COLO668 (cell line): Measurements from ENCODE around the gene IFT43.
"Not testable (repeated sequence)": the region's sequence is repeated elsewhere in the genome, so short reads cannot be mapped to it uniquely, and the experiment has no call there.

Experiments
- DNase-seq: peaks from one replicate; lab custom pipeline; 2025; ENCODE audit not compliant: unreplicated experiment; lab: John Stamatoyannopoulos, UW

The IFT43 gene

DNA sequence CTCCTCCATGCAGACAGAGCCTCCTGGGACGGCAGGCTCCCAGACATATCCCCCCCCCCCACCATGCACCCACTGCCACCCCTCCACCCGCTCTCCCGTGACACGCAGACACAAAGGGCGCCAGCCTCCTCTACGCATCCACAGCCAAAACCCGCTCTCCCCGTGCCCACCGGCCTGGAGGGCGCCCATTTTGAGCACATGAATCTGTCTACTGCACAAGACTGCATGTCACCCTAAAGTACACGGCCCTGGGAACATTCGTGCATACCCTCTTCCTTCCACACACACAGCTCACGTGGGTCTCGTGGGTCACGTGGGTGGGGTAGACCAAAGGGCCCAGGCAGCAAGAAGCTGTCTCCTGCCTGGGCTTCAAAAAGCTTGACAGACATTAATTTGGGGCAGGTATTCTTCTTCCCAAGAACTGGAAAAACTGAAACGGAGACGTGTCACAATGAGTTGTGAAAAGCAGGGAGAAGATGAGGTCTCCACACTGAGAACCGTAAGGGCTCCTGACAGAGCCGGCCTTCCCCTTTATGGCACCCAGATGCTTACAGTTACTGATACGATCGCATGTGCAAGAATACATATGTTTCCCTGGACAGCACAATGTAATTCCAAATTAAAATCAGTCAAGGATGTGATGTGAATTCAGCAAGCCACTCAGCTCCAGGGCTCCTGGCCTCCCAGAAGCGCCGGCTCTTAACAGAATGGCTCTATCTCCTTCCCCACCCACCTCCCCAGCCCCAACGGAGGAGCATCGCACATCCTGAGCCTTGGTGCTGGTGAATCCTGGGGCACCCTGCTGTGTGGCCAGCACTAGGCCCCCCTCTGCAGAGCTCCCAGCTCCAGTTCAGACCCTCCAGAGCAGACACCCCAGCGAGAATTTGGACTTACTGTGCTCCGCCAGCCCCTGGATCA, 5.7 kb upstream of the IFT43 start:
- DNase-seq: peak; percentile 39

DNA sequence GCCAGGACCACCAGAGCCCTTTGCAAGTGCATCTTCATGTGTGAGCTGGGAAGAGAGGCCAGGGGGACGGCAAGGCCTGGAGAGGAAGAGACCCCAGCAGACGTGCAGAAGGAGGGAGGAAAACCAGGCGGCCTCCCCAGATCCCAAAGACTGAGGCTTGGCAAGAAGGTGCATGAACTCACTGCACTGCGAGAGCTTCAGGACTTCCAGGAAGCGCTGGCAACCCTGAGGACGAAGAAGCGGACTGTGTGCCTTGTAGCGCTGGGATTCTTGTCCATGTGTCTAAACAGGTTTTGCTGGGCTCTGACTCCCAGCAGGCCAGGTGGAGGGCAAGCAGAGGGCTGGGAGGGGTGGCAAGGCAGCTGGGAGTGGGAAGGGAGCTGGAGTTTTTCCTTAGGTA, 4.7 kb upstream of the IFT43 start:
- DNase-seq: peak; percentile 61

DNA sequence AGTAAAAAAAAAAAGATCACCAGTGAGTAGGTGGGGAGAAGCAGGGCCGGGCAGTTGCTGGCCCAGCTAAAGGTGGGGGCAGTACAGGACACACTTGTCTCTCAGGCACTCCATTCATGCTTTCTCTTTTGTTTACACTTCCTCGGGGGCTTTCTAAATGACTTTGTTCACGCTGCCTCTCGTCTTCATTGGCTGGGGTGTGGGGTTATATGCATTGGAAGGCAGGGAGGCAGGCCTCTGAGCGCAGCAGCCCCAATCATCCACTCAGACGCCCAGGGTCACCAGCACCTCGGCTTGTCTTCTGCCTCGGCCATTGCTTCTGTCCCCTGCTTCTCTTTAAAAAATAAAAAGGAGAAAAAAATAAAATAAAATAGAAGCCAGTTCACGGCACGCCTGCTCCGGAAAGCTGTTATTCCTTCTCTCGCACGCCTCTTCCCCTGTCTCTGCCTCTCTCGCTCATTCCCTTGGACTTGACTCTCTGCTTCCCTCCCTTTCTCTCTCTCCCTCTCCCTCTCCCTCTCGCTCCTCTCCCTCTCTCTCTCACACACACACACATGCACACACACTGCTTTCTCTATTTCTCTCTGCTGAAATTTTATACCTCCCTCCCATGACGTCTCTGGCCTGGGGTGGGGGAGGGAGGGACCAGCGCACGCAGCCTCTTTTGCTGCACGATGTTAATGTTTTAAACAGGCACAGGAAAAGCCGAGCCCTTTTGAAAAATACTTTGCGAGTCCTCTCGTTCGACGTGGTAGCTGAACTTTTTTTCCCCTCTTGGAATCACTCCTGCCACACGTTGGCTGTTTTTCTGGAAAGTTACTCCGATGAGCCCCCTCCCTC, 3.9 kb upstream of the IFT43 start, which contains the start of gene TGFB3:
Gene TGFB3 (minus strand): TSS at position 570 of the 840 bp plus-strand sequence. CDS start 1,102 bp downstream, outside the sequence.
- peak; percentile 74 for DNase-seq

DNA sequence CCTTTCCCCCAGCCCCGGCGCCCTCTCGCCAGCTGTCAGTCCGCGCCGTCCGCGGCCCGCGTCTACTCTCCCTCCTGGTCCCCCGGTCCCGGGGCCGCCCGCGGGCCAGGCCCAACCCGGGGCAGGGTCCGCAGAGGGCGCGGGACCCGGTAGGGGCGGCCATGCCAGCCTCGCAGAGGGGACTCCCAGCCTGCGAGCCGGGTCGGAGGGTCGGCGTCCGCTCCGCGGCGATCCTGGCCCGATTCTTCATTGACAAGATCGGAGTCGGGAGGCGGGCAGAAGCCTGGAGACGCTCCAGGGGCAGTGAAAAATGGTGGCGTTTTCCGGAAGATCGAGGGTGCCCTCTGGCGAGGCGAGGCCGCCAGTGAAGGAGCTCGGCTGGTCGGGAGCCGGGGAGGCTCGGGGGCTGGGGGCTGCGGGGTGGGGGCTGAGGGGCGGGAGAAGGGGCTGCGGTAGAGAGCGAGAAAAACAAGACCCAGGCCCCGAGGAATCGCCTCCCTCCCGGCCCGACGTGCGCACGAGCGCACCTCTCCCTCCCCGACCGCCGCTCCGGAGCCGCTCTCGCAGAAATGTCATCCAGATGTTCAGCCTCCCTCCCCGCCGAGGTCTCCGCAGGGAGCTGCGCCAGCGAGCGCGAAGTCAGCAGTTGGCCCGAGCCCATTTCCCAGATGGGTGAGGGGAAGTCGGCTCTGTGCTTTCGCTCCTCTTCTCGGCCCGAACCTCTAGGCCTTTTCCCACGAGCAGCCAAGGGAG, 3.1 kb upstream of the IFT43 start:
- peak; percentile 83 for DNase-seq

DNA sequence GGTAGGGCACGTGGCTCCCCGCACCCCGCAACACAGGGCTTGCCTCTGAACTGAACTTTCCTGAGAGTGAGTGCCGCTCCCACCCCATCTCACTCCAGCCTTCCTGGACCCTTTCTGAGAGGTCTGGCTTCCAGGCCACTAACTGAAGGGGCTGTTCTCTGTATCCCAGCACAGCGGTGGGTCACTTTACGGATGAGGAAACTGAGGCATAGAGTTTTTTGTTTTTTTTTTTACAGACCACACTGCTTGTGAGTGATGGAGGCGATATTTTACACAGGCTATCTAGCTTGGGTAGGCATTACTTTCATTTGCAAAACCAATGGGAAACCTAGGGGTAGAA, 2.6 kb upstream of the IFT43 start:
- DNase-seq: no peak

DNA sequence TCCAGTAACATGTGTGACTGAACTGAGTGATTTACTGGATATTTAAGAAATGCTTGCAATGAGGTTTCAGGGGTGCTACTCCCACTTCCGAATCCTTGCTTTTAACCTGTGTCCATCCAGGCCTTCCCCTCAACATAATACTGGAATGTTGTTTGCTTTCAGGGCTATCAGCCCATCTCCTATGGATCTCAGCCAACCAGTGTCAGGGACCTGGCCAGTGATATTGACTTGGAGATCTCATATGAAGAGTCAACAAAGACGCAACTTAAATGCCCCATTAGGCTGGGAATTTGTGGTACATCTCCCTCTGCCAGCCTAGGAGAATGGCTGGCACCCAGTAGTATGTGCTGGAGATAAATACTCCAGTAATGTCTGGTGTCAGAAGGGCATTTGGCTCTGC, 889 bp upstream of the IFT43 start:
- DNase-seq: no peak

DNA sequence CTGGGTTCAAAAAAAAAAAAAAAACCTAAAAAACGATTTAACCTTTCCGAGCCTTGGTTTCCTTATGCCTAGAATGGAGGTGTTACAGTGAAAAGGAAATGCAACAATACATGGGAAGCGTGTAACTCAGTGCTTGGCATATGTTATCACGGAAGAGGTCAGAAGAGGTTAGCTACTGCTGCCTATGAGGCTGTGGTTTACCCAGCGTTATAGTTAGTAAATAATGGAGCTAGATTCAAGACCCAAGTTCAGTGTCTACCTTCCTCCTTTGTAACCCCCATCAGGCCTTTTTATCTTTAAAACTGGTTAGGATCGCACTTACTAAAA, 839 bp downstream of the IFT43 start:
- DNase-seq: no peak

DNA sequence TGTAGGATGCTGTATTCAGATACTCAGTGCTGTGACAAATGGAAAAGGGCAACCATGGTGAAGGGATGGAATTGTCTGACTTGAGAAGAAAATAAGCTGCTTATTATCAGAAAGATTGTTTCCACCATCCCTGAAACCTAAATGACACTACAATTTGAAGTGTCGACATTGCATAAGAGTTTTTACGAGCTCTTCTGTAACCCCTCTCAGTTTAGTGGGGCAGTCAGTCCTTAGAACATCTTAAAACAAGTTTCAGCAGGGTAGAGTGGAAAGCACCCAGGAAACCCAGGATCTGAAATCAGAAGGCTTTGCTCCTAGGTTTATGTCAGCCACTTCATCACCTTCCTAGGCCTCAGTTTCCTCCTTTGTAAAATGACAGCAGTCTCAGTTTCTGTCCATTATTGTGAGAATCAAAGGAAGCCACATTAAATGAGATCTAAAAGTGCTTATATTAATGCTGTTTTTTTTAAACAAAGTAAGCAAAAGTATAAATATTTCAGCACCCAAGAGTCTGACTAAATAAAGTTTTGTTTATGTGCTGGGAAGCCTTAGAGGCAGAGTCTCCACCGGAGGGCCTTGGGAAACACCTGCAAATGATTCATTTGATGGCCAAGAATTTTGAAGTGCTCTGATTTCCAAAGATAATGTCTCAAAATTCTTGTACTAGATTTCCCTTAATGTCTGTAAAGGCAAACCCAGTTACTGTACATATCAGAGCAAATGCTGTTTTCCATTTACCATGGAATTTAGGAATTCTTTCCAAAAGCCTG, 1.8 kb downstream of the IFT43 start:
- no peak for DNase-seq

DNA sequence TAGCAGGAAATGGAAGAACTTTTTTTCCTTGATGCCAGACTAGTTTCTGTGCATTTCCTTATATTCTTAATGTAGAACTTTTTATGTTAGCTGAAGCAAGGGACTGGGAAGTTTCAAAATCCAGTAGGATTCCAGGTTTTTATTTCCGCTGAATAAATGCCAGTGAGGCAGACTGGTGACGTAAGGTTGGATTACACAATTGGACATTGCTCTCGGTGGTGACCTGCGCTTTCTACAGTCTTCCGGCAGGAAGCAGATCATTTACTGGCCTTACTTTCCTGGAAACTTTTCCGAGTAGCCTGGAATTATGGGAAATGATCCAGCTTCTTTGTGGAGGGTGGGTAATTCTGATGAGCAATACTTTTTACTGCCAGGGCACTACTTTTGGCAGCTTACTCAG, 3.6 kb downstream of the IFT43 start:
- no peak for DNase-seq

DNA sequence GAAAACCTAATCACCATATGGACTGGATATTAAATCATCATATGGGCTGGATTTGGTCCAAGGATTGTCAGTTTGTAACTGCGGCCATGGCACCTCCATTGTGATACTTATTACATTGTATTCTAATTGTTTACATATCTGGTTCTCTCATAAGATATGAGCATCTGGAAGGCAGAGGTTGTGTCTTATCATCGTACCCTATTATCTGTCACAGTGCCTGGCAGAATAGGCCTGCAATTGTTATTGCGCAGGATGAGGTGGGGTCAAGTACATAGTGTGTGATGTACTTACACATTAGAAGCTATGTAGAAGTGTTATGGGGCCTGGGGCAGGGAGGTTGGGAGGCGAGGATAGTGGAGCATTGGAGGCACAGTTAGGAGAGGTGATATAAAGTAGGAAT, 4.7 kb downstream of the IFT43 start:
- DNase-seq: no peak

DNA sequence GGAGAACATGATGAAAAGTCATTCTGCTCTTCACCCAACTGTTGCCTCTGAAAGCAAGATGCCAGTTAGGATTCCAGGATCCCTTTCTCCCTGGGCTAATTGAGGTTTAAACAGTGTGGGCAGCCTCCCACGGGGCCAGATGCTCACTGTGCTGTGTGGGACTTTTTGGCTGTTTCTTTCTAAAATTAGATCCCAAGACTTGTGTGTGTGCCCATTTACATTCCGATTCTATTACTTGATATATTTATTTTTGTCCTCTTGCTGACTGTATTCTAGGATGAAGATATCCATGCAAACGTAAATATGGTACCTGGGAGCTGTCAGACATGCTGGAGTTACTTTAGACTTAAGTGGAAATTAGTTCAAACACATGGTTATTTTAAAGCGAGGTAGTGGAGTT, 6.2 kb downstream of the IFT43 start:
- DNase-seq: no peak

DNA sequence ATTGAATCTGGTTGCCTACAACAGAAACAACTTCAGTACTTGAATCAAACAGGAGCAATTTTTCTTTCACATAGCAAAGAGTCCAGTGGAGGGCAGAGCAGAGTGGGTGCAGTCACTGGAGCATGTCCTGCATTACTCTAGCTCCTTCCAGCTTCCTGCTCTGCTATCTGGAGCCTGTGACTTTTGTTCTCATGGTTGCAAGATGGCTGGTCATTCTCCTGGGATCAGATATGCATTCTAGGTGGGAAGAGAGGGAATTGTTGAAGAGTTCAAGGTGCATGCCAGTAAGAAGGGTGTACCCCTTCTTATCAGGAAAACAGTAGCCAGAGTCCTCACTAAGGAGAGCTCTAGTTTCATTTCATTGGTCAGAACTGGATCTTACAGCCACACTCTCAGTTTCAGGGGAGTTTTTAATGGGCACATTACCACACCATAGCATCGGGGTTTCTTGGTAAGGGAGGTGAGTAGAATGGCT, 8.0 kb downstream of the IFT43 start:
- DNase-seq: no peak

DNA sequence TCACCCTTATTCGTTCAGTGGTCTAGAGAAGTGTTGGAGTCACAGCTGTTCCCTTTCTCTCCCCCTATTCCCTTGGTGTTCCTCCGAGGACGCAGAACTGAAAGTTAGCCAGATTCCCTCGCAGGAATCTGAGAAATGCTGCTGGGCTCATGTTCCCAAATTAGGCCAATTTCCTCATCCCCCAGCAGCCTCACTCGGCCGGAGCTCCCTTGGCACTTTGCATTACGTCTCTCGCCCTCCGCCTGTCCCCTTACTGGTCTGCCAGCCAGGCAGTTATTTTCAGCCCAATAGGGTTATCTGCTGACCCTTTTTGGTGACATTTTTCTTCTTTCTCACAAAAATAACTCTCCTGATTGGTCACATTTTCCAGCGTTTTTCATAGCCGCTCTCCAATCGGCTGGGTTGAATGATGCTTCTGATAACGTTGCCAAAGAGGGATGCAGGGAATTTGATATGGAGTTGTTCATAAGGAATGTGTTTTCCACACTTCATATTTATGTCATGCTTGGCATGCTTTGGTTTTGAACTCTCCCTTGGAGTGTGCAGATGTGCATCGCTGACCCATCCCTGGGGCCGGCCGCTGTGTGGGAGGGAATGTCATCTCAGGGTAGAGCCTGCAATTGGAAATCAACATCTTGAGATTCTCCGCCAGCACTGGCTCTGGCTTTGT, 9.9 kb downstream of the IFT43 start:
- no peak for DNase-seq

DNA sequence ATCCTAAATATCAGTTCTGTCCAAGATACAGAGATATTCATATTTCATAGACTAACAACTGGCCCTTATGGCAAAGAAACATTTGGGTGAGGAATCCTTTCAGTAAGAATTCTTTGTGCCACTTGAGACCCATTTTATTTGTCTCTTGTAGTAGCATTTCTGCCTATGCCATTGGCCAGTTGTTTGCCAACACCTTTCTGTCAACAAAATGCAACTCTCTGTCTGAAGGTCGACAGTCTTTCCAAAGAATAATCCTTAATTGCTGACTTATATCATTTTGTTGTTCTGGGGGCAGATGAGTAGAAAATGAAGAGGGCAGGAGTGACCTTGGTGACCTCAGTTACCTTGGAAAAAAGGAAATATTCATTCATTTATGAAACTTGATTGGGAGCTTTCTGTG, 10.9 kb downstream of the IFT43 start:
- DNase-seq: no peak

DNA sequence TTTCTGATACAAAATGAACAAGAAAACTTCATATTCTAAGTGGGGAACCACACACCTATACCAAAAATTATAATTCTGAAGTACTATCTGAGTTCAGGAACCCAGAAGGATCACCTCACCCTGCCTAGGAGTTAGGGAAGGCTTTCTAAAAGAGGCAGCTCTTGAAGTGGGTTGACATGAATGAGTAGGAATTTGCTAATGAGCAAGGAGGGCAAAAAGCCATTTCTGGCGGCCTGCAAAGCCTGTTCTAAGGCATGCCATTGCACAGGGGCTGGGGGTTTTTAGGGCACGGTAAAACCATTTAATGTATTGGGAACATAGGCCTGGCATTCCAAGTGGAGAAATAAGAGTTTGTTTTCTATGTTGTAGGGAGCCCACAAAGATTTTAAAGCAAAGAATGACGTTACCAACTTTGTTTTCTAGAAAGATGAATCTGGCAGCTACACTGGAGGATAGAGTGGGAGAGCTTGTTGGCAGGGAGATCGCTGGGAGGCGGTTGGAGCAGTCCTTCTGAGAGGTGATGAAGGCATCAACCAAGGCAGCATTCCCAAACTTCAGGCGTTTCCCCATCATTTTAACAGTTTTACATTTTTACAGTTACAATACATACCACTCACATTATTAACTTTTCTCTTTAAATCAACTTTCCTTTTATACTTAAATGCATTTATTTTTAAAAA, 14.1 kb downstream of the IFT43 start:
- DNase-seq: no peak

DNA sequence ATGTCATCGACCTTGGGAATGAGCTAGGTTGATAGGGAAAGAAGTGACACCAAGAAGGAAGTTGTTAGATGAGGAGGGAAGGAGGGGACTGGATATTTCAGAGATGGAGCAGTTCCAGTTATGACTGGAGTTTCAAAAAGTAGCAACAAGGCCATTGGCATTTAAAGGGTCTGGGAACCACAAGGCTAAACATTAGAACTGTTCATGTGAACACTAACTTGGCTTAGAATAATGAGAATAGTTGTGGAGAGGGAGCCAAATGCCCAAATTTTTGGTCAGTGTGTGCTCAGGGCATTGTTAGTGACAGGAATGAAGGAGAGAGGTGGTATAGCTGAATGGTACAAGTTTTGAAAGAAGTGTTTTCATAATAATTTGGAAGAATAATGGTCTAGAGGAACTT, 16.8 kb downstream of the IFT43 start:
- no peak for DNase-seq

DNA sequence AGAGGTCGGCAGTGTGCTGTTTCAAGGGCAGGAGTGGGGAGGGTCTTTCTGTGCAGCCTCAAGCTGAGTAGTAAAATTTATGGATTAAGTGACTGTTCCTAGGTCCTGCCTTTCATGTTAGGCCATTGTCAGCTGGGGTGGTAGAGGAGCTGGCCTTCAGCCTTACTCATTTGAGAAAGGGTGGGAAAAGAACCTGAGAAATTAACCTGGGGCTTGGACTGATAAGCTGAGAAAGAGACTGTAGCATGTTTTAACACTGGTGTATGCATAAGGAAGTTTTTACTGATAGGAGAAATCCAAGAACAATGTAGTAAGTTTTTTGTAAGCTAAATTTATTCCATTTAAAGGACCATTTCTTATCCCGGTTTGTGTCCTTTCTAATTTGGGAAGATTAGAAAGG, 20.7 kb downstream of the IFT43 start:
- DNase-seq: no peak

DNA sequence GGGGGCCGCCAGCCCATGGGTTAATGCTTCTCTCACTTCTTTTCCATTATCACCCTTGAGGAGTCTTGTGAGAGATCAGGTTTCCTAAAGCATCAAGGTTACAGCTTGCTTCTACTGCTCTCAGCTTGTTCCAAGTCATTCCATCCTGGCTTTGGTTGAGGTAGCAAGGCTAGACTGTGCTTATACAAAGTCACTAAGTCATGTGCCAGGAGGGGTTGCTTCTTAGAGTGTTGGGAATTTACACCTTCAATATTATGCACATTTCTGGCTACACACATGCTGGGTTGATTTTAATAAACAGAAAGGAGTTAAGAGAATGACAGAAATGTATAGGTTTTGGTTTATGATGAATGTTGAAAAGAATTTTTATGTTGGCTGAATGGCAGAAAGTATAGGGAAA, 21.8 kb downstream of the IFT43 start:
- no peak for DNase-seq

DNA sequence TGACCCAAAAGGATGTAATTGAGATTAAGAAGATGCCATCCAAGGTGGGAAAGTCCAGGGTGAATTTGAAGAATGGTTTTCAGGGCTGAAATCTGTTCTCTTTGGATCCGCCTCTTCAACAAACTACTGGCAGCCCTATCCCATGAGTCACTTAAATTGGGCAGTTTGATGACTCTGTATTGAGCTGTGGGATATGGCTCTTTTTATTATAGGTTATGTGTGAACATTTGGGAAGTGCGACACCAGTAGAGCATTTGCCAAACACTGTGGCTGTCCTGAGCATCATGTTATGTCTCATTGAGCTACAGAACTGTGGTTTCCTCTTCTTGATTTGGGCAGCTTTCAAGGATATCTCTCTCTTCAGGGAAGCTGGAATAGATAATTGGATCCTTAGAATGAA, 22.3 kb downstream of the IFT43 start:
- DNase-seq: no peak

DNA sequence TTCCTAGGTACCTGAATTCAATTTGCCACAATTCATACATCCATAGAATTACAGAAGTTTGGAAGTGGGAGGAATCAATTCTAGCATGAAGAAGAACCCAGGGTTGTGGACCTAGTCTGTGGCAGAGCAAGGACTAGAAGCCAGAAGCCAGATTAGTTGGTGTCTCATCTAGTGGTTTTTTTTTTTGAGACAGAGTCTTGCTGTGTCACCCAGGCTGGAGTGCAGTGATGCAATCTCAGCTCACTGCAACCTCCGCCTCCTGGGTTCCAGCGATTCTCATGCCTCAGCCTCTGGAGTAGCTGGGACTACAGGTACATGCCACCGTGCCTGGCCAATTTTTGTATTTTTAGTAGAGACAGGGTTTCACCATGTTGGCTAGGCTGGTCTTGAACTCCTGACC, 24.1 kb downstream of the IFT43 start:
- DNase-seq: not testable (repeated sequence)
